Effector memory CD4-positive, alpha-beta T cell (primary cell): ENCODE measurements around the gene CNGB1.

Experiments used
- DNase-seq, 3 donors: peaks; one replicate each; pipeline ENCODE4 v3.0.0-alpha.2; 2020
- H3K27ac ChIP-seq: 2 replicates; pipeline ENCODE4 v1.7.0; 2013; ENCODE audit warnings: mild to moderate bottlenecking, low read length, moderate library complexity; ENCODE audit not compliant: insufficient read depth, poor library complexity, severe bottlenecking
- H3K27me3 ChIP-seq: replicated peaks from 2 replicates; pipeline ENCODE4 v1.7.0; 2013; ENCODE audit warnings: mild to moderate bottlenecking, low read length; ENCODE audit not compliant: insufficient read depth, control insufficient read depth, poor library complexity, severe bottlenecking
- H3K36me3 ChIP-seq: 2 replicates; pipeline ENCODE4 v1.7.0; 2013; ENCODE audit warnings: mild to moderate bottlenecking, low read length, moderate library complexity; ENCODE audit not compliant: control insufficient read depth, insufficient read depth
- H3K4me1 ChIP-seq: 2 replicates; pipeline ENCODE4 v1.7.0; 2013; ENCODE audit warnings: low read length, mild to moderate bottlenecking; ENCODE audit not compliant: control insufficient read depth, insufficient read depth, poor library complexity, severe bottlenecking
- H3K4me3 ChIP-seq: 2 replicates; pipeline ENCODE4 v1.7.0; 2013; ENCODE audit warnings: low read length, low read depth, mild to moderate bottlenecking; ENCODE audit not compliant: insufficient read depth, poor library complexity, severe bottlenecking
- H3K9me3 ChIP-seq: 2 replicates; pipeline ENCODE4 v1.7.0; 2013; ENCODE audit warnings: mild to moderate bottlenecking, low read length, moderate library complexity; ENCODE audit not compliant: control insufficient read depth

Gene CNGB1

DNA sequence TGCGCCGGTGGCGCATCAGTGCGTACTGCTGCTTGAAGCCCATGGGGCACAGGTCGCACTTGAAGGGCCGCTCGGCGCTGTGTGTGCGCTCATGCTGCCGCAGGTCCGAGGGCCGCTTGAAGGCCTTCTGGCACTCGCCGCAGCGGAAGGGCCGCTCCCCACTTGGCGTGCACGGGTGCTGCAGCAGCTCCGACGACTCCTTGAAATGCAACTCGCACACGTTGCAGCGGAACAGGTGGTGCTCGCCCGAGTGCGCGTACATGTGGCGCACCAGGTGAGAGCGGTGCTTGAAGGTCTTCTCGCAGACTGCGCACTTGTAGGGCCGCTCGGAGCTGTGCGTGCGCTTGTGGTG is 26.2 kb upstream of the CNGB1 start:
- no peak overlapping the region for H3K4me3 ChIP-seq
- no peak for DNase-seq
- peaks cover 34% of the 10 kb centered on the region for H3K36me3 ChIP-seq
- H3K27ac ChIP-seq: no peak overlapping the region
- H3K9me3 ChIP-seq: no peaks in the 10 kb centered on the region
- peaks cover 74% of the 10 kb centered on the region for H3K4me1 ChIP-seq
- no peaks in the 10 kb centered on the region for H3K27me3 ChIP-seq

DNA sequence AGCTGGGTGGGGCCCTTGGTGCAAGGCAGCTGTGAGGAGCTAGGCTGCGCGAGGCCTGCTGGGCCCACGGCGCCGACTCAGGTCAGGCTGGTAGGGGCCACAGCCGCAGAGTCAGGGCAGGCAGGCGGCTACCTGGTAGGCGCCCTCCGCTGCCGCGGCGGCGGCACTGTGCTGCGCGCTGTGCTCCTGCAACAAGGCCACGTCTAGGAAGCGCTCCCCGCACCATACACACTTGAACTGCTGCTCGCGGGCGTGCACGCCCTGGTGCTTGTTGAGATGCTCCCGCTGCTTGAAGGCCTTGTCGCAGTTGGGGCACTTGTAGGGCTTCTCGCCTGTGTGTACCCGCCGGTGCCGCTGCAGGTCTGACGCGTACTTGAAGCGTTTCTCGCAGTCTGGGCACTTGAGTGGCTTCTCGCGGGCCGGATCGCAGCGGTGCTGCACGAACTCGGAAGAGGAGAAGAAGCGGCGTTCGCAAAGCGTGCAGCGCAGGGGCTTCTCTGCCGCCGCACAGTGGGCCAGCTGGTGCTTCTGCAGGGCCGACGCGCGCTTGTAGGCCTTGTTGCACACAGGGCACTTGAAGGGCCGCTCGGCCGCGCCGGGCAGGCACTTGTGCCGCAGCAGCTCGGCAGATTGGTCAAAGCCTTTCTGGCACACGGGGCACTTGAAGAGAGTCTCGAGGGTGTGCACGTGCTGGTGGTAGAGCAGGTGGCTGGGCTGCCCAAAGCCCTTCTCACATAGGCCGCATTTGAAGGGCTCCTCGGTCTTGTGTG is 25.7 kb upstream of the CNGB1 start:
- Histone ChIP-seq H3K27ac (no peak overlapping the region), H3K4me3 (no peak overlapping the region), H3K36me3 (peaks cover 34% of the 10 kb centered on the region), H3K27me3 (no peaks in the 10 kb centered on the region), H3K9me3 (no peaks in the 10 kb centered on the region), H3K4me1 (peaks cover 71% of the 10 kb centered on the region)
- no peak for DNase-seq

DNA sequence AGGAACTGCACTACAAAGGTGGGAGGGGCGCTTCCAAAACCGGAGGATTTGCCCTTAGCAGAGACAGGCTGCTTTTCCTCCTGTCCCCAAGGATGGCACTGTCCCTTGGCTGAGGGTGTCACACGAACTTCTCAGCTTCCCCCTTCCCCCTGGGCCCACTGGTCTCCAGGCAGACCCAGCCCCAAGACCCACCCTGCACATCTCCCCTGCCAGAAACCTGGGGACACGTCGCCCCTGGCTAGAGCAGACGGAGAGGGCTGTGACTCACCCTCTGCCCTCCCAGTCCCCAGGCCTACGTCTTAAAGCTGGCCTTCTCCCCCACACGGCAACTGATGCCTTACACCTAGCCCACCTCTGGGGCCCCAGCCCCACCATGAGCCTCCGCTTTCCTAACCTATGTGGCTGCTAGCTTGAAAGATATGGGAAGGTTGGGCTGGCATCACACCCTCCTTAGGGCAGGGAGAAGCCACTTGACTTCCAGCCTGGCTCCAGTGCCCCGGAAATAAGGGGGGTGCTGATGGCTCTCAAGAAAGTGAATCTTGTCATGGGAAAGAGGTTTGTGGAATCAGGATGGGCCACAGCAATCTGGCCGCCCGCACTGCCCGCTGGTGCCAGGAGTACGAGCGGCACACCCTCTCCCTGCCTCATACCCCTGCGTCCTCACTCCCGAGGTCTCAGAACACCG is 24.9 kb upstream of the CNGB1 start:
- H3K4me1 ChIP-seq: peaks cover 67% of the 10 kb centered on the region
- H3K27me3 ChIP-seq: no peaks in the 10 kb centered on the region
- peaks cover 34% of the 10 kb centered on the region for H3K36me3 ChIP-seq
- no peak overlapping the region for H3K4me3 ChIP-seq
- H3K9me3 ChIP-seq: no peaks in the 10 kb centered on the region
- peak overlapping the region; percentile 58 for H3K27ac ChIP-seq
- no peak for DNase-seq

DNA sequence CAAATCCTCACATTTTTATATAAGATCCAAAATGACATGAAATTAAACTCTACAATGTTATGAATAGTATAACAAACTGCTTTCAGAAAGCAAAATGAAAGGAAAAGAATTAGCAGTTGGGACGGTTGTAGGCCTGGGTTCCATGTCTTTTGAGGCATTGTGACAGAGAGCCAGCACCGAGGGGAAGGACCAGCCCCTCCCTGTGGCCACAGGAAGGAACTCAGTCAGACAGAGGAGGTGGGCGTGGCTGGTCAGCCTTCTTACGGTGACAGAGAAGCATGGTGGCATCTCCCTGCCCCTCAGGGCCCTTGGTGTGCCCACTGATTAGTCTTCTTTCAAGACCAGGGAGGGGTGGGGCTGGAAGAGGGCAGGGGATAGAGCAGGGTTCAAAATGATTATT is 23.9 kb upstream of the CNGB1 start:
- Histone ChIP-seq H3K27me3 (no peaks in the 10 kb centered on the region), H3K27ac (peak overlapping the region; percentile 58), H3K9me3 (no peaks in the 10 kb centered on the region), H3K4me3 (no peak overlapping the region), H3K4me1 (peaks cover 61% of the 10 kb centered on the region), H3K36me3 (peaks cover 34% of the 10 kb centered on the region)
- DNase-seq: peak; percentile 15 to 38 (median 25)

DNA sequence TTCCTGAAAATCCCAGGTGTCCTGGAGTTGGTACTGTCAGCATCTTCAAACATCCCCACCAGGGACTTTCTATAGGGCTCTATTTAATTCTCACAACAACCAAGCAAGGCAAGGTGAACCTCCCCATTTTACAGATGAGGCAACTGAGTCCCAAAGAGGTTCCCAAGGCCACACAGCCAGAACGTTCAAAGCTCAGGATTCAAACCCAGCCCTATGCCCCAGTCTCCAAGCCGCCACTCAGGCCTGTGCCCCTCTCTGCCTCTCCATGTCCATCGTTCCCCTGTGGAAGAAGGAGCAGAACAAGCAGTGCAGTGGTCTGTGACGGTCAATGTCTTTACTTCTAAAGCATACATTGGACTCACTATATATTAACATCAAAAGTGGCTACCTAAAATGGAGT is 23.4 kb upstream of the CNGB1 start:
- peaks cover 58% of the 10 kb centered on the region for H3K4me1 ChIP-seq
- H3K9me3 ChIP-seq: no peaks in the 10 kb centered on the region
- H3K27ac ChIP-seq: peak overlapping the region; percentile 58
- peaks cover 34% of the 10 kb centered on the region for H3K36me3 ChIP-seq
- DNase-seq: no peak
- H3K4me3 ChIP-seq: no peak overlapping the region
- no peaks in the 10 kb centered on the region for H3K27me3 ChIP-seq

DNA sequence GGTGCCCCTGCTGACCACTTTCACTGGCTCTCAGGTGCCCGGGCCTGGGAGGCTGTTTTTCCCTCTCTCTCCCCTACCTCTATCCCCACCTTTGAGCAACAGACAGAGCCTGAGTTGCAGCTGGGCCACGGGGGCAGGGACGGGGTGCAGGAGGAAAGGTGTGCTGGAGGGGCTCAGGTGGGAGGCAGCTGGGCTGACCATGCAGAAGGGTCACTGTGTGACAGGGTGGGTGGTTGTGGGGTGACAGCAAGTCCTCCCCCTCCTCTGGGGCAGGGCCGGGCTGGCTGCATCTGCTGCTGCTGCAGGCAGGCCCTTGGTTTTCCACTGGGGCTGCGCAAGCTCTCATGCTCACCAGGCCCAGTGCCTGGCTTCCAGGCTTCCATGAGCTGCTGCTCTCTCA is 23.0 kb upstream of the CNGB1 start:
- H3K36me3 ChIP-seq: peaks cover 34% of the 10 kb centered on the region
- no peak overlapping the region for H3K27ac ChIP-seq
- DNase-seq: no peak
- no peaks in the 10 kb centered on the region for H3K9me3 ChIP-seq
- no peak overlapping the region for H3K4me3 ChIP-seq
- H3K27me3 ChIP-seq: no peaks in the 10 kb centered on the region
- H3K4me1 ChIP-seq: peaks cover 53% of the 10 kb centered on the region

DNA sequence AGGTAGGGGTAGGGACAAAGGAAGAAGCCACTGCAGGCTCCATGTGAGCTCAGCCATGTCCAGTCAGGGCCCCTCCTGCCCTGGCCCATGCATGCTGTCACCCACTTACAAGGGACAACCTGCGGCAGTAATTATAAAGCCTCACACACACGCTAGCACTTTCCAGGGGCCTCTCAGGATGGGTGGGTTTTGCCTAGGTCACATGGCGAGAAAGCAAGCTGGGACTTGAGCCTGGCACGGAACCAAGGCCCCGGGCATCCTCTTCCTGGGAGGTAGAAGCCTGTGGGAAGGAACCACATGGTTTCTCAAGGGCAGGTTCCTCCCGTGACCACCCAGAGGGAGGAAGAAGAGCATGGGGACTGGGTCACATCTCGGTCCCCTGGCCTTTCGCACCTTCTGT is 22.5 kb upstream of the CNGB1 start:
- peaks cover 49% of the 10 kb centered on the region for H3K4me1 ChIP-seq
- H3K36me3 ChIP-seq: peaks cover 34% of the 10 kb centered on the region
- no peak for DNase-seq
- no peaks in the 10 kb centered on the region for H3K27me3 ChIP-seq
- H3K4me3 ChIP-seq: no peak overlapping the region
- no peak overlapping the region for H3K27ac ChIP-seq
- H3K9me3 ChIP-seq: no peaks in the 10 kb centered on the region

DNA sequence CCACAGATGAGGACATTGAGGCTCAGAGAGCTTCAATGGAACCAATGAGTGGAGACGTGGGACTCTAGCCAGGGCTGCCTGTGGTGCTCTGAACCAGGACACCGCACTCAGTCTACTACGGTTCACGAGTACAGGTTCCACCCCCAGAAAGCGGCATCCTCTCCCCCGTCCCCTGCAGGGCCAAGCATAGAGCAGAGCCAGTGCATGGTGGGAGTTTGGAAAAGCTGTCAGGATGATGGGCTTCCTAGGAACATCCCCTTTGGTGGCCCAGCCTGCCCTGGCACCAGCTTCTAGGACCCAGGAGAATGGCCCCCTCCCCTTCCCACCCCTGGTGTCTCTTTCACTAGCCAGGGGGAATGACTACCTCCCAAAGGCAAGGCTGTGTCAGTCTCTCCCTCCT is 21.2 kb upstream of the CNGB1 start:
- Histone ChIP-seq H3K27ac (no peak overlapping the region), H3K36me3 (peaks cover 29% of the 10 kb centered on the region), H3K27me3 (no peaks in the 10 kb centered on the region), H3K4me3 (no peak overlapping the region), H3K9me3 (no peaks in the 10 kb centered on the region), H3K4me1 (peaks cover 35% of the 10 kb centered on the region)
- DNase-seq: no peak

DNA sequence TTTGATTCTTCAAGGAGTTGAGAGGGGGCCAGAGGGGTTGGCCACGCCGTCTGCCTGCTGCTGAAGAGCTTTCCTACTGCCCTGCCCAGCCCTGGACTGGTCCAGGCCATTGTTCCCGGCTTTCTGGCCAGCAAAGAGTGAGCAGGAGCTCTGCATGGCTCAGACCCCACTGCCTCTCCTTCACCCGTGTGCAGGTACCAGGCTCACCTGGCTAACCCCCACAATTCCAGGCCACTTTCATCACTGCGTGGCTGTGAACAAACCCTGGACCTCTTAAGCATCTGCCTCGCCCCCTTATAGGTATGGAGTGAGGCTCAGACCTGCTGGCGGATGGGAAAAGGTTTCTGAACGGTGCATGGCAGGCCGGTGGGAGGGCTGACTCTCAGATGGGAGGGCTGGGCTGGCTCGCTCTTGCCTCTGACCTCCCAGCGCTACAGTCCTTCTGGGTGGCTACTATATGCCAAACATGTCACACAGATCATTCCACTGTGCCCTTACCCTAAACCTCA is 20.7 kb upstream of the CNGB1 start:
- peaks cover 25% of the 10 kb centered on the region for H3K36me3 ChIP-seq
- H3K4me1 ChIP-seq: peaks cover 30% of the 10 kb centered on the region
- no peaks in the 10 kb centered on the region for H3K27me3 ChIP-seq
- no peak overlapping the region for H3K4me3 ChIP-seq
- H3K27ac ChIP-seq: no peak overlapping the region
- DNase-seq: no peak
- H3K9me3 ChIP-seq: no peaks in the 10 kb centered on the region

DNA sequence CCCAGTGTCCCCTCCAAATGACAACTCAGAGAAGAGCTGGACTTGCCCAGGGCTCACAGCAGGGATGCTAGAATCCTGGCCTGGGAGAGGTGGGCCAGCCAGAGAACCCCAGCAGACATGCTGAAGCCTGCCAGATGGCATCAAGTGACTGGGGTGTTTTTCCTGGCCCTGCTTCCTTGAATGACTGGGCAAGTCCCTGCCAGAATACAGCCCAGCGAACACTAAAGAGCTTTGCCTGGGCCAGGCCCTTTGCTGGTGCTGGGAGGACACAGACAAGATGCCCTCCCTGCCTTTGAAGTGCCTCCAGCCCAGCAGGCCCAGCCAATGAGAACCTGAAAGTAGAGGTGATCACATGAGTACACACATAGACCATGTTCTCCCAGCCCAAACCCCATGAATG is 18.0 kb upstream of the CNGB1 start:
- H3K27me3 ChIP-seq: no peaks in the 10 kb centered on the region
- H3K4me1 ChIP-seq: peaks cover 21% of the 10 kb centered on the region
- no peaks in the 10 kb centered on the region for H3K9me3 ChIP-seq
- no peak overlapping the region for H3K4me3 ChIP-seq
- DNase-seq: no peak
- no peak overlapping the region for H3K27ac ChIP-seq
- H3K36me3 ChIP-seq: peaks cover 5% of the 10 kb centered on the region
